Stimulated activated CD4-positive, alpha-beta T cell treated with anti-CD3 and anti-CD28 coated beads, Interleukin-4, amount 100 ng/mL, for 48 hours (primary cell): ENCODE results near the gene THAP12.

ENCODE experiments used
- DNase-seq, 2 donors: peaks; one replicate each; pipeline ENCODE4 v3.0.0-alpha.2; 2020; ENCODE audit warnings: low read depth in 2 of 2

The THAP12 gene

GRCh38 chr11:76380159-76380976, 564 bp downstream of the THAP12 start:
- DNase-seq, result peak; percentile 34 to 65

- DNase-seq, result no peak
Observed at GRCh38 chr11:76379807-76380158, 1.1 kb downstream of the THAP12 start.

GRCh38 chr11:76376746-76377558, 4.0 kb downstream of the THAP12 start:
- DNase-seq, result no peak

GRCh38 chr11:76371170-76371569, 9.8 kb downstream of the THAP12 start:
- DNase-seq, result peak in 1 of 2 donors; percentile 18

GRCh38 chr11:76369406-76369805, 11.5 kb downstream of the THAP12 start:
- DNase-seq, result no peak

GRCh38 chr11:76368490-76368889, 12.4 kb downstream of the THAP12 start:
- DNase-seq, result no peak

- no peak for DNase-seq
Observed at GRCh38 chr11:76365038-76365679, 15.8 kb downstream of the THAP12 start.

- DNase-seq, result no peak
Observed at GRCh38 chr11:76362716-76363115, 18.2 kb downstream of the THAP12 start.

GRCh38 chr11:76361776-76362175, 19.2 kb downstream of the THAP12 start:
- DNase-seq, result no peak

GRCh38 chr11:76361374-76361773, 19.6 kb downstream of the THAP12 start:
- DNase-seq, result no peak

GRCh38 chr11:76355172-76355571, 25.8 kb downstream of the THAP12 start:
- DNase-seq, result no peak

- no peak for DNase-seq
Observed at GRCh38 chr11:76348348-76348747, 32.6 kb downstream of the THAP12 start.

- no peak for DNase-seq
Observed at GRCh38 chr11:76347466-76347865, 33.5 kb downstream of the THAP12 start.

- DNase-seq, result no peak
Observed at GRCh38 chr11:76339221-76339620, 41.7 kb downstream of the THAP12 start.

GRCh38 chr11:76337923-76338322, 43.0 kb downstream of the THAP12 start:
- DNase-seq, result no peak

- DNase-seq, result no peak
Observed at GRCh38 chr11:76337469-76337868, 43.5 kb downstream of the THAP12 start.

- DNase-seq, result no peak
Observed at GRCh38 chr11:76336597-76336996, 44.3 kb downstream of the THAP12 start.

GRCh38 chr11:76335842-76336241, 45.1 kb downstream of the THAP12 start:
- DNase-seq, result no peak

GRCh38 chr11:76334826-76335389, 46.0 kb downstream of the THAP12 start:
- DNase-seq, result no peak

- no peak for DNase-seq
Observed at GRCh38 chr11:76330651-76331050, 50.3 kb downstream of the THAP12 start.

GRCh38 chr11:76329983-76330382, 50.9 kb downstream of the THAP12 start:
- DNase-seq, result no peak

GRCh38 chr11:76329084-76329648, 51.8 kb downstream of the THAP12 start:
- DNase-seq, result no peak
